RWPE1 (cell line): Measurements from ENCODE around the gene CCDC188.

Source experiments
- CTCF ChIA-PET: fragments of 350-600 bp; sonication (Branson Sonifier 250); formaldehyde crosslinking; extraction: SDS; loops from one replicate; lab custom pipeline; 2021; lab: Yijun Ruan, JAX
- POLR2A ChIA-PET: fragments of 400-600 bp; formaldehyde crosslinking; extraction: SDS; loops from one replicate; lab custom pipeline; 2020; ENCODE audit warnings: antibody characterized with exemption; ENCODE audit not compliant: low non-redundant PET; lab: Yijun Ruan, JAX
- DNase-seq: peaks from one replicate; pipeline ENCODE4 v3.0.0; 2012; ENCODE audit warnings: low spot score
- H3K27ac ChIP-seq: fragments of 450-650 bp; 2 replicates; pipeline ENCODE4 v1.5.1; 2017
- CTCF ChIP-seq: fragments of 450-650 bp; conservative IDR thresholded peaks from 2 replicates; pipeline ENCODE4 v1.5.1; 2017; ENCODE audit warnings: low read depth, mild to moderate bottlenecking

The CCDC188 gene

GRCh38 chr22:20109411-20110358 is 41.2 kb downstream of the CCDC188 start:
- CTCF ChIA-PET, result no interaction called here
- no peak for DNase-seq
- no peak for TF ChIP-seq CTCF
- POLR2A ChIA-PET, result no interaction called here
- peak overlapping the region; percentile 87 for H3K27ac ChIP-seq

DNA sequence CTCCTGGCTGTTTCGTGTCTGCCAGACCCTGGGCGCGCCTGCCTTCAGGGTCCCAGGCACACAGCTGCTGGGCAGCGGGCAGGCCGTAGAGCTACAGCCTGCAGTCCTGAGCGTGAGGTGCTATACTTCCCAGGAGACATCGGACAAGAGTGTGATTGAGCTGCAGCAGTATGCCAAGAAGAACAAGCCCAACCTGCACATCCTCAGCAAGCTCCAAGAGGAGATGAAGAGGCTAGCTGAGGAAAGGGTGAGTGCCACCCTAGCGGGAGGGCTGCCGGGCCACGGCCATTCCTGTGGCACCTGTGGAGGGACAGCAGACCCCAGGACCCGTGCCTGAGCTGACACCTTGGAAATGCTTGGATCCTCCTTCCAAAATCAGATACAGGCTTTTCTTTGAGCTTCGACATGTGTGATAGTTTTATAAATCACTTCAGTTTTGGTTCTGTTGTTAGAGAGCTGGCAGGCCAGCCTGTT is 42.1 kb downstream of the CCDC188 start:
- ChIA-PET CTCF (no interaction called here), POLR2A (no interaction called here)
- TF ChIP-seq CTCF, result no peak
- DNase-seq, result no peak
- H3K27ac ChIP-seq, result peak overlapping the region; percentile 87

DNA sequence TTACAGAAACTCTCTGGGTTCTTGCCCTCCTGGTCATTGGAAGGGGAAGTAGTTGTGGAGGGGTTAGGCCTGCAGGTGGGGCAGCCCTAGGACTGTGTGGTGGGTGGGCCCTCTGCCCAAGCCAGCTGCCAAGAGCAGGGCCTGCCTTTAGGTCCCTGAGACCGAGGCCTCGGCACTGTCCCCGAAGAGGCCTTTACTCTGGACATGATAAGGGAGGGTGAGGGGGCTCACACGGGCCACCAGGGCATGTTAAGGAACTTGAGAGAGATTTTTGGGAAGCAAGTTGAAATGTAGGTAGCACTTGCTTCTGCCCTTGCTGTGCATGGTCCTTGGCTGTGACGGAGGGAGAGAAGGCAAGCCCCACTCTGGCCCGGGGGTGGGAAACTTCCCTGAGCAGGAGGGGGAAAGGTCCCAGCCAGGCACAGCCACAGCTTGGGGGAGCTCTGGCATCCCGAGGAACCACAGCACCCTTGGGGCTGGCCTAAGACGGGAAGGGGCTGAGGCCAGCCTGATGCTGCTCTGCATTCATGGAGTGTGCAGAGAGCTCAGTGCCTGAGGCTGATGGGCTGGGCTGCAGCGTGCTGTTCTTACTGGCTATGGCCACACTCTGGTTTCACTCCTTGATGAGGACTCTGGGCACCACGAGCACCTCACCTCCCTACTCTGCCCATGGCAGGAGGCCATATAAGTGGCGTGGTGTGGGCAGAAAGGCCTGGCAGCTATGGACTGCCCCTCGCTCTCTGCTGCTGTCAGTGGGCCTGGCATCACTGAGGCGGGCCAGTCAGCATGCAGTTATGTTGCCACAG is 42.7 kb downstream of the CCDC188 start:
- TF ChIP-seq CTCF, result no peak
- ChIA-PET CTCF (no interaction called here), POLR2A (no interaction called here)
- peak overlapping the region; percentile 87 for H3K27ac ChIP-seq
- DNase-seq, result no peak

GRCh38 chr22:20107471-20107901 is 43.4 kb downstream of the CCDC188 start:
- peak overlapping the region; percentile 87 for H3K27ac ChIP-seq
- POLR2A ChIA-PET, result interaction anchor here (0.5 kb wide), 1 partner anchor 149 kb away, joined by 3 read pairs; no protein-coding TSS in a partner anchor
- no peak for TF ChIP-seq CTCF
- CTCF ChIA-PET, result no interaction called here
- no peak for DNase-seq

DNA sequence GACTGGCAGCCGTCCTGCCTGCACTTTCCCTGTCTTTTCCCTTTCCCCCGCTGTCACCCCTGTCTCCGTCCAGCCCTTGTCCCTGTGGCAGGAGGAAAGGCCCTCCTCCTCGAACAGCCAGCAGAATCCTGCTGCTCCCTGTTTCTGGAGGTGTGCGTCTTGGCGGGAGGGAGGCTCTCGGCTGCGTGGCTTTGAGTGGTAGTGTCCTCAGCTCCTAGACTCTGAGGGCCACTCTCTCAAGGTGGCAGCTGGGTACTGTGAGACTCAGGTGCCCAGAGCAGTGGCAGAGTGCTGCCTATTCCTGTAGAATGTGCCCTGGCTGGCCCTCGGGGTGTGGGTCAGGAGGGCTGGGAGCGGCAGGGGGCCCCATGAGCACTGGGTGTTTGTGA is 44.0 kb downstream of the CCDC188 start:
- no peak for DNase-seq
- ChIA-PET CTCF (no interaction called here), POLR2A (interaction anchor here (0.5 kb wide), 1 partner anchor 148 kb away, joined by 3 read pairs; no protein-coding TSS in a partner anchor)
- TF ChIP-seq CTCF, result no peak
- H3K27ac ChIP-seq, result peak overlapping the region; percentile 87
